MCF 10A (cell line): ENCODE data around the gene NCOR1. TPM values are rescaled to one million over a fixed set of nuclear protein-coding genes. Genes with fewer than 3 reads are reported as not detected.

Experiments
- BruUV-seq: library from RNA; stranded (reverse); fragments of 400-500 nt; replicated peaks from 2 replicates; lab custom pipeline; 2021; lab: Mats Ljungman, UMichigan
- CTCF ChIA-PET: fragments of 300-600 bp; sonication (Branson Sonifier 250); formaldehyde crosslinking; extraction: SDS; loops from one replicate; lab custom pipeline; 2021; ENCODE audit warnings: antibody characterized with exemption, inconsistent platforms; lab: Yijun Ruan, JAX
- POLR2A ChIA-PET: fragments of 300-600, 350-650 bp; sonication (Branson Sonifier 250); formaldehyde crosslinking; extraction: SDS; loops from one replicate; lab custom pipeline; 2020; ENCODE audit warnings: antibody characterized with exemption, inconsistent platforms; lab: Yijun Ruan, JAX
- DNase-seq: peaks from one replicate; pipeline ENCODE4 v3.0.0-alpha.2; 2018; ENCODE audit not compliant: unreplicated experiment
- H3K27ac Mint-ChIP-seq: one replicate; pipeline ENCODE4 v1.8.0; 2022; ENCODE audit warnings: mild to moderate bottlenecking, low read depth, mixed read lengths; ENCODE audit not compliant: unreplicated experiment
- H3K27me3 Mint-ChIP-seq: one replicate; pipeline ENCODE4 v1.8.0; 2022; ENCODE audit warnings: mixed read lengths; ENCODE audit not compliant: insufficient read depth, unreplicated experiment
- H3K36me3 Mint-ChIP-seq: one replicate; pipeline ENCODE4 v1.8.0; 2022; ENCODE audit warnings: mild to moderate bottlenecking, moderate library complexity, mixed read lengths; ENCODE audit not compliant: insufficient read depth, unreplicated experiment
- H3K4me1 Mint-ChIP-seq: one replicate; pipeline ENCODE4 v1.8.0; 2022; ENCODE audit warnings: mixed read lengths; ENCODE audit not compliant: insufficient read depth, unreplicated experiment
- H3K4me3 Mint-ChIP-seq: one replicate; pipeline ENCODE4 v1.8.0; 2022; ENCODE audit warnings: mild to moderate bottlenecking, moderate library complexity, mixed read lengths; ENCODE audit not compliant: unreplicated experiment
- H3K9me3 Mint-ChIP-seq: one replicate; pipeline ENCODE4 v1.8.0; 2022; ENCODE audit warnings: mixed read lengths; ENCODE audit not compliant: unreplicated experiment
- intact Hi-C: fragments of 100-400 bp; cut with micrococcal nuclease; formaldehyde crosslinking; loops from 2 replicates; pipeline ENCODE4 v1.14.1; 2022
- total RNA-seq: library from RNA; stranded (reverse); gene quantifications from 2 replicates; pipeline ENCODE4 v1.2.3, GENCODE V29; 2022
- TF ChIP-seq, protein P1 (sequence below): fragments of 200-600 bp; IDR thresholded peaks from one replicate; pipeline ENCODE4 v1.8.0; 2022; ENCODE audit warnings: antibody characterized with exemption, mild to moderate bottlenecking; ENCODE audit not compliant: unreplicated experiment

The NCOR1 gene
- total RNA-seq, 1 experiment from 2014 or later, result 138 TPM

DNA sequence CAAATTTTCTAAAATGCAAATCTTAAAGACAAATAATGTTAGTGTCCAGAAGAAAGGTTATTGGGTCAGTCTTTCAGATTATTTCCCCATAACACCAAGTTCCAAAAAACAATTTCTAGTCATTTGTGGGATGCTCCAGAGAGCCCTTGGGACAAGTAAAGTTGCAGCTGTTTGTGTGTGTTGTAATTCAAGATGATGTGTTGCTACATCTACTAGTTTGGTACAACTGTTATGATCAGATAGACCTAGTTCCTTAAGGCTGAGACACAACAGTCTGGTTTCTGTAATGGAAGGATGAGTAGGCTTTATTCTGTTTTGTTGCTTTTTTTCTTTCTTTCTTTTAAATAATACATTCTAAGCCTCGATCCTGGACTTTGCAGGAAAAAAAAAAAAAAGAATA, 43.6 kb upstream of the NCOR1 start:
- ChIA-PET POLR2A (no interaction called here), CTCF (interaction anchor here (0.6 kb wide), 1 partner anchor 8 kb away, joined by 3 read pairs; no protein-coding TSS in a partner anchor)
- Mint-ChIP-seq H3K9me3 (no peaks in the 10 kb centered on the region), H3K4me1 (no peaks in the 10 kb centered on the region), H3K27ac (no peak overlapping the region), H3K27me3 (no peaks in the 10 kb centered on the region), H3K4me3 (no peak overlapping the region), H3K36me3 (peaks cover 5% of the 10 kb centered on the region)
- intact Hi-C loops, result no loop called here
- TF ChIP-seq, protein P1, sequence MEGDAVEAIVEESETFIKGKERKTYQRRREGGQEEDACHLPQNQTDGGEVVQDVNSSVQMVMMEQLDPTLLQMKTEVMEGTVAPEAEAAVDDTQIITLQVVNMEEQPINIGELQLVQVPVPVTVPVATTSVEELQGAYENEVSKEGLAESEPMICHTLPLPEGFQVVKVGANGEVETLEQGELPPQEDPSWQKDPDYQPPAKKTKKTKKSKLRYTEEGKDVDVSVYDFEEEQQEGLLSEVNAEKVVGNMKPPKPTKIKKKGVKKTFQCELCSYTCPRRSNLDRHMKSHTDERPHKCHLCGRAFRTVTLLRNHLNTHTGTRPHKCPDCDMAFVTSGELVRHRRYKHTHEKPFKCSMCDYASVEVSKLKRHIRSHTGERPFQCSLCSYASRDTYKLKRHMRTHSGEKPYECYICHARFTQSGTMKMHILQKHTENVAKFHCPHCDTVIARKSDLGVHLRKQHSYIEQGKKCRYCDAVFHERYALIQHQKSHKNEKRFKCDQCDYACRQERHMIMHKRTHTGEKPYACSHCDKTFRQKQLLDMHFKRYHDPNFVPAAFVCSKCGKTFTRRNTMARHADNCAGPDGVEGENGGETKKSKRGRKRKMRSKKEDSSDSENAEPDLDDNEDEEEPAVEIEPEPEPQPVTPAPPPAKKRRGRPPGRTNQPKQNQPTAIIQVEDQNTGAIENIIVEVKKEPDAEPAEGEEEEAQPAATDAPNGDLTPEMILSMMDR, result no peak
- DNase-seq, result peak; percentile 22
- BruUV-seq, result no TSS peak

DNA sequence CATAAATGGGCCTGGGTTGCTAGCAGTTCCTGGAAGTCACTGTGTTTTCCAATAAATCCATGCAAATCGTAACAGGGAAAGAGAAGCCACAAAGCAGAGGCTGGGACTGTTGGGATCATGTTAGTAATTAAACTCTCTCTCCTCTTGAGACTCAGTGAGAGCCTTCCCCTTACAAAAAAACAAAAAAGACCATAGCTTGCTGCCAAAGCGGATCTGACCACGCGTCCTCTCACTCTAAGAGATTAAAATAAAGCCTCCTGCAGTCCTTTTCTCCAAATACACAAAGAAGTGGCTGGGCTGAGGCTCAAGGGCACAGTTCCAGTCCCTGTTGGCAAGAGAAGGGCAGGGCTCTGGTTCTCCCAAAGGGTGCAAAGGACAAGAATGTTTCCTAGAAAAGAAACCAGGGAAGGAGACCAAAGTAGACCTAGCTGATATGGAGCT, 40.2 kb upstream of the NCOR1 start:
- POLR2A ChIA-PET, result no interaction called here
- Mint-ChIP-seq H3K4me1 (peaks cover 5% of the 10 kb centered on the region), H3K9me3 (no peaks in the 10 kb centered on the region), H3K27me3 (no peaks in the 10 kb centered on the region), H3K36me3 (peaks cover 5% of the 10 kb centered on the region), H3K4me3 (no peak overlapping the region), H3K27ac (no peak overlapping the region)
- TF ChIP-seq, protein P1, result no peak
- DNase-seq, result no peak
- intact Hi-C loops, result no loop called here
- BruUV-seq, result no TSS peak
- CTCF ChIA-PET, result no interaction called here

DNA sequence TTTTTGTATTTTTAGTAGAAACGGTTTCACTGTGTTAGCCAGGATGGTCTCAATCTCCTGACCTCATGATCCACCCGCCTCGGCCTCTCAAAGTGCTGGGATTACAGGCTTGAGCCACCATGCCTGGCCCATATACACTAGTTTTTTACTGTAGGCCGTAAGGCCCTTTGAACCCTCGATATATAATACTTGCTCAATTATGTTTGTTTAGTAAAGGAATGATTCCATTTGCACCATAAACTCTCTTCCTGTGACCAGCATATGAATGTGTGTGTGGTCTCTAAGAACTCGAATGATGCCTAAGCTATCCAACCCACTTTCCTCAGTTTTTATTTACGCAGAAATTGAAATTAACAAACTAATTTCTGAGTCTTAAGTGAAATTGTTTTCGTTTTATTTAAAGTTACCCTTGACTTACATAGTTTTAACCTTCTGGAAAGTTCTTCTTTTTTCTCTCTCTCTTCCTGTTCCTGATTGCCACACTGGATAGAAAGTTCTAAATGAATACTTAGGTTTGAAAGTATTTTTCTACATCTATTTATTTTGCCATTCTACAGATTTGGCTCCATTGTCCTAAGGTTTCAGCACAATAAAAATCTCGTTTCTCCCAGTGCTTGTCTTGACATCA, 39.6 kb upstream of the NCOR1 start:
- Mint-ChIP-seq H3K9me3 (no peaks in the 10 kb centered on the region), H3K27ac (no peak overlapping the region), H3K27me3 (no peaks in the 10 kb centered on the region), H3K4me1 (peaks cover 7% of the 10 kb centered on the region), H3K36me3 (peaks cover 7% of the 10 kb centered on the region), H3K4me3 (no peak overlapping the region)
- CTCF ChIA-PET, result no interaction called here
- no TSS peak for BruUV-seq
- POLR2A ChIA-PET, result no interaction called here
- intact Hi-C loops, result no loop called here
- DNase-seq, result no peak
- TF ChIP-seq, protein P1, result no peak

DNA sequence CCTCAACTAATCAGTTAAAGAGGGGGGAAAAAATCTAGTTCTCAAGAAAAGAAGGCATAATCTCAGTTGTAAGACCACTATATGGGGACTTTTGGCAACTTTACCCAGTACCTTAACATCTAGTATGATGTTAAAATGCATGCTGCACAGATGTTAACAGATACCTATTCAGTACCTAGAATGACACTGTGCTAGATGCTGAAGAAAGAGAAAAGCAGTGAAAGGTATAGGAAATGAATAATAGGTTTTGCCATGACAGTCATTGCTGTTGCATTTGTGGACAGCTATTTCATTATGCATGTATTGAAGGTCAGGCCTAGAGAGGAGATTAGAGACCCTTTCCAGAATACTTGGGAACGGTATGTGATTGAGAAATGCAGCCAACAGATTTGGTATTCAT, 36.2 kb upstream of the NCOR1 start:
- POLR2A ChIA-PET, result interaction anchor here (1.1 kb wide), 2 partner anchors 34 to 36 kb away, joined by 3 to 5 read pairs; no protein-coding TSS in a partner anchor
- CTCF ChIA-PET, result interaction anchor here (0.6 kb wide), 1 partner anchor 9 kb away, joined by 3 read pairs; no protein-coding TSS in a partner anchor
- no peak for DNase-seq
- H3K36me3 Mint-ChIP-seq, result peaks cover 18% of the 10 kb centered on the region
- no peak overlapping the region for H3K4me3 Mint-ChIP-seq
- BruUV-seq, result no TSS peak
- TF ChIP-seq, protein P1, result no peak
- intact Hi-C loops, result no loop called here
- H3K27ac Mint-ChIP-seq, result no peak overlapping the region
- H3K27me3 Mint-ChIP-seq, result no peaks in the 10 kb centered on the region
- H3K9me3 Mint-ChIP-seq, result no peaks in the 10 kb centered on the region
- peaks cover 7% of the 10 kb centered on the region for H3K4me1 Mint-ChIP-seq
